Gastrocnemius medialis (tissue), 4 donors: Measurements from ENCODE around the gene HHATL.

Experiments
- POLR2A ChIP-seq, 2 donors: fragments of 450-650 bp; IDR thresholded peaks; one replicate each; pipeline ENCODE4 v1.6.1; 2017; ENCODE audit warnings: antibody characterized with exemption in 2 of 2, mild to moderate bottlenecking in 2 of 2, moderate library complexity in 2 of 2
- TF ChIP-seq, protein P1 (sequence below), 5 experiments: fragments of 450-650 bp in 3 of 5; fragments of 200-600 bp in 2 of 5; sonication (generic) in 2 of 5; IDR thresholded peaks in 4 of 5; conservative IDR thresholded peaks in 1 of 5; 1 replicate in 4 of 5; 2 replicates in 1 of 5; pipeline ENCODE4 v1.5.1; 2016 to 2019; ENCODE audit warnings: antibody characterized with exemption in 5 of 5, mild to moderate bottlenecking in 3 of 5, moderate library complexity in 3 of 5

- TF ChIP-seq, protein P1, sequence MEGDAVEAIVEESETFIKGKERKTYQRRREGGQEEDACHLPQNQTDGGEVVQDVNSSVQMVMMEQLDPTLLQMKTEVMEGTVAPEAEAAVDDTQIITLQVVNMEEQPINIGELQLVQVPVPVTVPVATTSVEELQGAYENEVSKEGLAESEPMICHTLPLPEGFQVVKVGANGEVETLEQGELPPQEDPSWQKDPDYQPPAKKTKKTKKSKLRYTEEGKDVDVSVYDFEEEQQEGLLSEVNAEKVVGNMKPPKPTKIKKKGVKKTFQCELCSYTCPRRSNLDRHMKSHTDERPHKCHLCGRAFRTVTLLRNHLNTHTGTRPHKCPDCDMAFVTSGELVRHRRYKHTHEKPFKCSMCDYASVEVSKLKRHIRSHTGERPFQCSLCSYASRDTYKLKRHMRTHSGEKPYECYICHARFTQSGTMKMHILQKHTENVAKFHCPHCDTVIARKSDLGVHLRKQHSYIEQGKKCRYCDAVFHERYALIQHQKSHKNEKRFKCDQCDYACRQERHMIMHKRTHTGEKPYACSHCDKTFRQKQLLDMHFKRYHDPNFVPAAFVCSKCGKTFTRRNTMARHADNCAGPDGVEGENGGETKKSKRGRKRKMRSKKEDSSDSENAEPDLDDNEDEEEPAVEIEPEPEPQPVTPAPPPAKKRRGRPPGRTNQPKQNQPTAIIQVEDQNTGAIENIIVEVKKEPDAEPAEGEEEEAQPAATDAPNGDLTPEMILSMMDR (IDR thresholded peaks at IDR 0.05 in 4 of 5, conservative IDR thresholded peaks at IDR 0.05 in 1 of 5), result no peak
- TF ChIP-seq POLR2A (IDR thresholded peaks at IDR 0.05), result no peak
Measured at GRCh38 chr3:42747581-42747980, 45.0 kb upstream of the HHATL start.
